ENCODE results near the gene ODAD4. TPM values are rescaled to one million over a fixed set of nuclear protein-coding genes. Genes with fewer than 3 reads are reported as not detected.

The ODAD4 gene
- total RNA-seq, 2 donors from 2014 or later, result 0.55 to 4.3 TPM

- TF ChIP-seq CTCF (IDR thresholded peaks at IDR 0.05) (no peak), POLR2AphosphoS5 (IDR thresholded peaks at IDR 0.05) (no peak), POLR2A (IDR thresholded peaks at IDR 0.05) (no peak)
- intact Hi-C loops (cut with DNase I), result no loop called here
- Histone ChIP-seq H3K36me3 (peaks cover 0 to 6% of the 10 kb centered on the region in 2 donors), H3K27me3 (replicated peaks; ENCODE audit: insufficient read depth) (no peaks in the 10 kb centered on the region), H3K4me1 (replicated peaks) (peaks cover 59% of the 10 kb centered on the region), H3K9me3 (no peaks in the 10 kb centered on the region), H3K4me3 (no peak overlapping the region), H3K27ac (peak overlapping the region in 1 of 2 donors; percentile 78)
- WGBS, result 89% methylated on average over 6 of the region's 6 CpGs
- DNase-seq (ENCODE audit: low spot score), result no peak
These were observed 43.6 kb downstream of the ODAD4 start for GRCh38 chr17:41974031-41974430.

GRCh38 chr17:41974658-41975057 is 44.2 kb downstream of the ODAD4 start:
- Histone ChIP-seq H3K27me3 (replicated peaks; ENCODE audit: insufficient read depth) (no peaks in the 10 kb centered on the region), H3K4me3 (no peak overlapping the region), H3K4me1 (replicated peaks) (peaks cover 59% of the 10 kb centered on the region), H3K27ac (peak overlapping the region; percentile 78 to 80), H3K36me3 (peaks cover 0 to 6% of the 10 kb centered on the region in 2 donors), H3K9me3 (no peaks in the 10 kb centered on the region)
- intact Hi-C loops (cut with DNase I), result no loop called here
- TF ChIP-seq CTCF (IDR thresholded peaks at IDR 0.05), result no peak
- no peak for TF ChIP-seq POLR2A (IDR thresholded peaks at IDR 0.05)
- no peak for TF ChIP-seq POLR2AphosphoS5 (IDR thresholded peaks at IDR 0.05)
- 65% methylated on average over 5 of the region's 5 CpGs for WGBS
- no peak for DNase-seq (ENCODE audit: low spot score)

DNA sequence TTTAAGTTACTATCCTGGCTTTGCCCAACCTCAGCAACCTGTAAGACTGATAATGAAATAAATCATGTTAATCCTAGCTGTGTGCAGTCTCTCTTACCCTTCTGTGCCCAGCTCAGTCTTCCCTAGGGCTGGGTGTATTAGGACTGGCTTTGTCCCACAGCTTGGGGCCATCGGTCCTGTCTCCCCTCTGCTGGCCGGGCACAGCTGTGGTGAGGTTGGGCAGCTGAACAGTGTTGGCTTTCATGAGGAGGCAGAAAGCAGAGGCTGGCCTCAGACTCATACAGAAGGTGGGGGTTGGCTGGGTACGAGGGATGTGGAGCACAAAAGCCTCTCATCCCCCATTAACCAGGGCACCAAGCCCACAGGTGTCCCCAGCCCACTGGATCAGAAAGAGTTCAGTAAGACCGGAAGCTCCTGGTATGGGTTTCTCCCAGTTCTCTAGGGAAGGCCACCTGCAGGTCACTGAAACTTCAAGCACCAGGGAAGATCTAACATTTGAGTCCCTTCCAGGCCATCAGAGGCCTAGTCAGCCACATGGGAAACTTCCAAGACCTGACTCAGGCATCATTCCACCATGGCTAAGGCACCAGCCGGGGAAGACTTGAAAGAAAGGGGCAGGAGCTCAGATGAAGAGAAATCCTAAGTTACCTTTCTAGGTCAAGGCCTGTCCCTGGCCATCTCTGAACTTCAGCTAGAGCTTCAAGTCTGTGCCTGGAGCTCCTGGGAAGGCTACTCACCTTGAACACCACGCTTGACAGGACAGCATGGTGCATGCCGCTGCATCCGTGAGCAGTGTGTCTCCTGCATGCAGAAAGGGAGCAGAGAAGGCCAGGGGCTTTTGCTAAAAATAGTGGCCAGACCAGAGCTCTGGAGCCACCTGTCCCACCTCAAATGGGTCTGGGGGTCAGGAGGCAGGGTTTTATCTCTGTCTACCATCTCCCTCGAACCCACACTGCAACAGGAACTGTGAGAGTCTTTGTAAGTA is 45.0 kb downstream of the ODAD4 start:
- H3K36me3 ChIP-seq, result peaks cover 0 to 9% of the 10 kb centered on the region in 2 donors
- 77% methylated on average over 9 of the region's 9 CpGs for WGBS
- intact Hi-C loops (cut with DNase I), result no loop called here
- H3K4me3 ChIP-seq, result no peak overlapping the region
- no peak for DNase-seq (ENCODE audit: low spot score)
- no peaks in the 10 kb centered on the region for H3K27me3 ChIP-seq (replicated peaks; ENCODE audit: insufficient read depth)
- H3K9me3 ChIP-seq, result no peaks in the 10 kb centered on the region
- H3K27ac ChIP-seq, result peak overlapping the region; percentile 78 to 80
- H3K4me1 ChIP-seq (replicated peaks), result peaks cover 54% of the 10 kb centered on the region
- TF ChIP-seq POLR2AphosphoS5 (IDR thresholded peaks at IDR 0.05) (no peak), POLR2A (IDR thresholded peaks at IDR 0.05) (no peak), CTCF (IDR thresholded peaks at IDR 0.05) (no peak)

DNA sequence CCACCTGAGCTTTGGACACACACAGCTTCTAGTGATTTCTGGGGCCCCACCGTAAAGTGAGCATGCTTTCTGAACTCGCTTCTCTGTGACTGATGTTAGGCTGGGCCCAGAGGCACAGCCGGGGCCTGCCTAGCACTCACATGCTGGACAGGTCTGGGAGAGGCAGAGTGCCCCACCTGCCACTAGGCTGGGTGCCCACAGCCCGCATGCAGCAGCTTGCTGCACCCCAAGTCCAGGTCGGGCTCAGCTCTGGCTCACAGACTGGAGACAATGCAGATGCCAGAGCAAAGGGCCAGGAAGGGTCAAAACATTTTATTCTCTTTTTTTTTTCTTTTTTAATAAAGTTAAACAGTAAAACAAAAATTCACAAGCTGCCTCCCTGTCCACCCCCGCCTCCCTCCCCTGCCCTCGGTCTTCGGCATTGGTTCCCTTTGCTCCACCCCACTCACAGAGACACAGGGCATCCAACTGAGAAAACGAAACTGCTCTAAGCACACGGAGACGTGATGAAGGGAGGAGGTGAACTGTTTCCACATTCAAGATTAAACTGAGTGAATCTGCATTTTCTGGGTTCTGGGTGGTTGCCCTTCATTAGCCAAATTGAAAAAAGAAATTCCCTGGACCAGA is 45.8 kb downstream of the ODAD4 start:
- whole genome bisulfite sequencing, result 20% methylated on average over 11 of the region's 11 CpGs
- peaks cover 49% of the 10 kb centered on the region for H3K4me1 ChIP-seq (replicated peaks)
- no peak for TF ChIP-seq POLR2A (IDR thresholded peaks at IDR 0.05)
- TF ChIP-seq POLR2AphosphoS5 (IDR thresholded peaks at IDR 0.05), result peak; percentile 63
- TF ChIP-seq CTCF (IDR thresholded peaks at IDR 0.05), result no peak
- DNase-seq (ENCODE audit: low spot score), result peak; percentile 60
- H3K27me3 ChIP-seq (replicated peaks; ENCODE audit: insufficient read depth), result no peaks in the 10 kb centered on the region
- peak overlapping the region; percentile 78 to 80 for H3K27ac ChIP-seq
- H3K36me3 ChIP-seq, result peaks cover 4 to 14% of the 10 kb centered on the region in 2 donors
- no peaks in the 10 kb centered on the region for H3K9me3 ChIP-seq
- intact Hi-C loops (cut with DNase I), result no loop called here
- peak overlapping the region in 1 of 2 donors; percentile 16 for H3K4me3 ChIP-seq
